PC-9 (cell line): ENCODE data around the gene MC2R. TPM values are rescaled to one million over a fixed set of nuclear protein-coding genes. Genes with fewer than 3 reads are reported as not detected.

Source experiments
- Bru-seq: library from RNA; stranded (reverse); fragments of 400-500 nt; gene quantifications from one replicate; lab custom pipeline; 2021; lab: Mats Ljungman, UMichigan
- BruChase-seq, 2 experiments: library from RNA; stranded (reverse); fragments of 400-500 nt; gene quantifications; one replicate each; lab custom pipeline; 2021; lab: Mats Ljungman, UMichigan
- BruUV-seq: library from RNA; stranded (reverse); fragments of 400-500 nt; replicated peaks from 2 replicates; lab custom pipeline; 2021; lab: Mats Ljungman, UMichigan
- CTCF ChIA-PET: fragments of 300-600 bp; sonication (Branson Sonifier 250); formaldehyde crosslinking; loops from one replicate; lab custom pipeline; 2022; ENCODE audit warnings: antibody characterized with exemption; lab: Charles Lee
- POLR2A ChIA-PET: fragments of 300-600 bp; sonication (Branson Sonifier 250); formaldehyde crosslinking; loops from one replicate; lab custom pipeline; 2022; ENCODE audit warnings: antibody characterized with exemption; ENCODE audit not compliant: unreplicated experiment; lab: Charles Lee
- DNase-seq, 2 experiments: peaks; one replicate each; pipeline versions ENCODE4 v3.0.0 to v3.0.0-alpha.2; 2015 to 2022; ENCODE audit warnings: mixed read lengths in 1 of 2
- H2AFZ ChIP-seq: fragments of 200-600 bp; sonication (generic); 2 replicates; pipeline ENCODE4 v1.8.1; 2017; ENCODE audit warnings: antibody characterized with exemption
- H3F3A ChIP-seq: fragments of 200-600 bp; sonication (generic); 2 replicates; pipeline ENCODE4 v1.8.1; 2017; ENCODE audit warnings: antibody characterized with exemption, mild to moderate bottlenecking, low read depth; ENCODE audit not compliant: insufficient read depth
- H3K27ac ChIP-seq: fragments of 200-600 bp; sonication (generic); 2 replicates; pipeline ENCODE4 v1.6.1; 2016; ENCODE audit warnings: mixed run types
- H3K27me3 ChIP-seq: fragments of 200-600 bp; sonication (generic); 2 replicates; pipeline ENCODE4 v1.6.1; 2016; ENCODE audit warnings: low read depth, mixed run types; ENCODE audit not compliant: insufficient read depth
- H3K36me3 ChIP-seq: fragments of 200-600 bp; sonication (generic); 2 replicates; pipeline ENCODE4 v1.6.1; 2016; ENCODE audit warnings: low read depth, mixed run types
- H3K4me1 ChIP-seq: fragments of 200-600 bp; sonication (generic); replicated peaks from 2 replicates; pipeline ENCODE4 v1.6.1; 2016; ENCODE audit warnings: mixed run types; ENCODE audit not compliant: insufficient read depth
- H3K4me2 ChIP-seq: fragments of 200-600 bp; sonication (generic); 2 replicates; pipeline ENCODE4 v1.6.1; 2017; ENCODE audit warnings: mixed run types
- H3K4me3 ChIP-seq: fragments of 200-600 bp; sonication (generic); 2 replicates; pipeline ENCODE4 v1.6.1; 2016; ENCODE audit warnings: mixed run types
- H3K79me2 ChIP-seq: fragments of 200-600 bp; sonication (generic); 2 replicates; pipeline ENCODE4 v1.6.1; 2017; ENCODE audit warnings: low read depth, mixed run types
- H3K9me2 ChIP-seq: fragments of 200-600 bp; sonication (generic); 2 replicates; pipeline ENCODE4 v1.8.1; 2017; ENCODE audit warnings: mild to moderate bottlenecking; ENCODE audit not compliant: insufficient read depth
- H3K9me3 ChIP-seq: fragments of 200-600 bp; sonication (generic); 2 replicates; pipeline ENCODE4 v1.8.1; 2016; ENCODE audit warnings: low read depth; ENCODE audit not compliant: insufficient read depth
- H4K20me1 ChIP-seq: fragments of 200-600 bp; sonication (generic); 2 replicates; pipeline ENCODE4 v1.8.1; 2017; ENCODE audit not compliant: insufficient read depth
- CTCF ChIP-seq: fragments of 200-600 bp; sonication (generic); conservative IDR thresholded peaks from 2 replicates; pipeline ENCODE4 v1.6.1; 2017; ENCODE audit warnings: mixed run types, antibody characterized with exemption, mild to moderate bottlenecking, moderate library complexity
- EZH2 ChIP-seq: fragments of 200-600 bp; sonication (generic); IDR thresholded peaks from 2 replicates; pipeline ENCODE4 v1.8.0; 2017; ENCODE audit warnings: antibody characterized with exemption, low read depth
- intact Hi-C: fragments of 100-400 bp; cut with micrococcal nuclease; formaldehyde crosslinking; loops from one replicate; pipeline ENCODE4 v1.10.0; 2022; ENCODE audit not compliant: unreplicated experiment
- long read RNA-seq: library from polyadenylated mRNA; stranded (forward); transcript quantifications from one replicate; pipeline ENCODE4 v2.0.0, GENCODE V29; 2022
- total RNA-seq: library from RNA; stranded (reverse); gene quantifications from 2 replicates; pipeline ENCODE4 v1.2.3, GENCODE V29; 2021

Gene MC2R
- total RNA-seq: not detected in 2 replicates
- Bru-seq, nascent RNA: not detected
- BruChase-seq, experiment 1, labeled RNA remaining after a 2-hour chase: not detected
- BruChase-seq, experiment 2, labeled RNA remaining after a 6-hour chase: not detected
- long read RNA-seq: 0 reads

GRCh38 chr18:13915391-13915790 lies at the start of gene MC2R:
Gene MC2R (minus strand): TSS chr18:13915536. CDS start chr18:13885518, 30,018 bp downstream.
- intact Hi-C loops: no loop called here
- CTCF ChIA-PET: no interaction called here
- no peak for DNase-seq
- BruUV-seq: no TSS peak
- Histone ChIP-seq H3K4me2 (no peak within 1 kb of the TSS), H3K79me2 (no peaks in the 10 kb centered on the region), H3K27me3 (peaks cover 96% of the 10 kb centered on the region), H3K36me3 (no peaks in the 10 kb centered on the region), H3K27ac (no peak within 1 kb of the TSS), H3K4me1 (no peaks in the 10 kb centered on the region), H3K4me3 (no peak within 1 kb of the TSS), H3F3A (no peaks in the 10 kb centered on the region), H4K20me1 (no peaks in the 10 kb centered on the region), H2AFZ (no peak within 1 kb of the TSS), H3K9me2 (no peaks in the 10 kb centered on the region), H3K9me3 (no peaks in the 10 kb centered on the region)
- TF ChIP-seq EZH2: no peak
- TF ChIP-seq CTCF: no peak
- POLR2A ChIA-PET: no interaction called here

- CTCF ChIA-PET: no interaction called here
- H3K36me3 ChIP-seq: no peaks in the 10 kb centered on the region
- H3K4me1 ChIP-seq: no peaks in the 10 kb centered on the region
- no peaks in the 10 kb centered on the region for H3K9me2 ChIP-seq
- H3K79me2 ChIP-seq: no peaks in the 10 kb centered on the region
- intact Hi-C loops: no loop called here
- H4K20me1 ChIP-seq: no peaks in the 10 kb centered on the region
- no peak overlapping the region for H3K4me2 ChIP-seq
- no peak for DNase-seq
- H3K27me3 ChIP-seq: peaks cover 9% of the 10 kb centered on the region; the same call in 1 of the 2 replicates
- TF ChIP-seq EZH2 (no peak), CTCF (no peak)
- H2AFZ ChIP-seq: no peak overlapping the region
- H3K27ac ChIP-seq: no peak overlapping the region
- POLR2A ChIA-PET: no interaction called here
- no TSS peak for BruUV-seq
- no peaks in the 10 kb centered on the region for H3F3A ChIP-seq
- no peak overlapping the region for H3K4me3 ChIP-seq
- H3K9me3 ChIP-seq: no peaks in the 10 kb centered on the region
These were observed 30.5 kb upstream of the MC2R start for GRCh38 chr18:13945811-13946210.

GRCh38 chr18:13943338-13943737 lies 28.0 kb upstream of the MC2R start:
- H3K9me3 ChIP-seq: no peaks in the 10 kb centered on the region
- peaks cover 18% of the 10 kb centered on the region; the same call in 1 of the 2 replicates for H3K27me3 ChIP-seq
- no peak for TF ChIP-seq EZH2
- no peak for DNase-seq
- H3K79me2 ChIP-seq: no peaks in the 10 kb centered on the region
- ChIA-PET CTCF (no interaction called here), POLR2A (no interaction called here)
- H3K36me3 ChIP-seq: no peaks in the 10 kb centered on the region
- intact Hi-C loops: no loop called here
- no peaks in the 10 kb centered on the region for H4K20me1 ChIP-seq
- H3F3A ChIP-seq: no peaks in the 10 kb centered on the region
- no peak overlapping the region for H3K4me2 ChIP-seq
- H2AFZ ChIP-seq: no peak overlapping the region
- BruUV-seq: no TSS peak
- H3K9me2 ChIP-seq: no peaks in the 10 kb centered on the region
- no peaks in the 10 kb centered on the region for H3K4me1 ChIP-seq
- H3K4me3 ChIP-seq: no peak overlapping the region
- no peak overlapping the region for H3K27ac ChIP-seq

- CTCF ChIA-PET: no interaction called here
- BruUV-seq: no TSS peak
- POLR2A ChIA-PET: no interaction called here
These were observed 25.0 kb upstream of the MC2R start for GRCh38 chr18:13940326-13940725.

More at GRCh38 chr18:13940326-13940725, 25.0 kb upstream of the MC2R start:
- Histone ChIP-seq H3K79me2 (no peaks in the 10 kb centered on the region), H3K9me3 (no peaks in the 10 kb centered on the region; the same call in 1 of the 2 replicates), H3K27me3 (peaks cover 43% of the 10 kb centered on the region), H3K4me2 (no peak overlapping the region), H3K36me3 (no peaks in the 10 kb centered on the region), H4K20me1 (no peaks in the 10 kb centered on the region), H3K4me3 (no peak overlapping the region), H3K9me2 (no peaks in the 10 kb centered on the region), H3K27ac (no peak overlapping the region), H3K4me1 (no peaks in the 10 kb centered on the region), H2AFZ (no peak overlapping the region), H3F3A (no peaks in the 10 kb centered on the region)
- DNase-seq: no peak
- TF ChIP-seq EZH2 (no peak), CTCF (no peak)
- intact Hi-C loops: no loop called here
